ENCODE results near the gene PHB1. TPM values are rescaled to one million over a fixed set of nuclear protein-coding genes. Genes with fewer than 3 reads are reported as not detected.

PHB1 gene
- total RNA-seq, 4 donors from 2014 or later: 83.5 to 114 (median 90.4) TPM

GRCh38 chr17:49378311-49378710 lies 36.4 kb downstream of the PHB1 start:
- DNase-seq (ENCODE audit: low spot score in 2 of 2): no peak
- H3K9me3 ChIP-seq: no peaks in the 10 kb centered on the region
- no peak overlapping the region for H3K27ac ChIP-seq
- H3K27me3 ChIP-seq: no peaks in the 10 kb centered on the region
- no peak overlapping the region for H3K4me3 ChIP-seq
- no peaks in the 10 kb centered on the region for H3K36me3 ChIP-seq
- H3K4me1 ChIP-seq: no peaks in the 10 kb centered on the region
- TF ChIP-seq POLR2A (IDR thresholded peaks at IDR 0.05) (no peak), CTCF (IDR thresholded peaks at IDR 0.05) (no peak)
- WGBS, 2 donors: 85 to 89% methylated on average over 5 of the region's 5 CpGs

- no peak for TF ChIP-seq CTCF (IDR thresholded peaks at IDR 0.05)
Measured at GRCh38 chr17:49375544-49375943, 39.1 kb downstream of the PHB1 start.

GRCh38 chr17:49373115-49373514 lies 41.6 kb downstream of the PHB1 start:
- H3K27ac ChIP-seq: no peak overlapping the region
- DNase-seq (ENCODE audit: low spot score in 2 of 2): no peak
- no peaks in the 10 kb centered on the region for H3K27me3 ChIP-seq

More at GRCh38 chr17:49375544-49375943, 39.1 kb downstream of the PHB1 start:
- Histone ChIP-seq H3K9me3 (no peaks in the 10 kb centered on the region), H3K27ac (no peak overlapping the region), H3K36me3 (no peaks in the 10 kb centered on the region), H3K27me3 (no peaks in the 10 kb centered on the region), H3K4me1 (no peaks in the 10 kb centered on the region), H3K4me3 (no peak overlapping the region)
- whole genome bisulfite sequencing, 2 donors: 93 to 100% methylated on average over 1 of the region's 1 CpG
- DNase-seq (ENCODE audit: low spot score in 2 of 2): no peak

GRCh38 chr17:49372425-49372824 lies 42.3 kb downstream of the PHB1 start:
- Histone ChIP-seq H3K9me3 (no peaks in the 10 kb centered on the region), H3K4me1 (no peaks in the 10 kb centered on the region), H3K27me3 (no peaks in the 10 kb centered on the region), H3K36me3 (no peaks in the 10 kb centered on the region), H3K4me3 (no peak overlapping the region), H3K27ac (no peak overlapping the region)
- 78 to 90% methylated on average over 7 of the region's 7 CpGs for WGBS, 2 donors
- TF ChIP-seq CTCF (IDR thresholded peaks at IDR 0.05) (no peak), POLR2A (IDR thresholded peaks at IDR 0.05) (no peak), EP300 (IDR thresholded peaks at IDR 0.05) (no peak)
- no peak for DNase-seq (ENCODE audit: low spot score in 2 of 2)

More at GRCh38 chr17:49373115-49373514, 41.6 kb downstream of the PHB1 start:
- H3K36me3 ChIP-seq: no peaks in the 10 kb centered on the region
- TF ChIP-seq CTCF (IDR thresholded peaks at IDR 0.05): no peak
- no peak for TF ChIP-seq EP300 (IDR thresholded peaks at IDR 0.05)
- no peak for TF ChIP-seq POLR2A (IDR thresholded peaks at IDR 0.05)
- no peak overlapping the region for H3K4me3 ChIP-seq
- H3K9me3 ChIP-seq: no peaks in the 10 kb centered on the region
- no peaks in the 10 kb centered on the region for H3K4me1 ChIP-seq
- 84 to 89% methylated on average over 6 of the region's 6 CpGs for WGBS, 2 donors

- no peak overlapping the region for H3K27ac ChIP-seq
Measured at GRCh38 chr17:49370971-49371834, 43.5 kb downstream of the PHB1 start.

More at GRCh38 chr17:49370971-49371834, 43.5 kb downstream of the PHB1 start:
- Histone ChIP-seq H3K4me3 (no peak overlapping the region), H3K4me1 (no peaks in the 10 kb centered on the region), H3K9me3 (no peaks in the 10 kb centered on the region), H3K27me3 (no peaks in the 10 kb centered on the region), H3K36me3 (no peaks in the 10 kb centered on the region)
- TF ChIP-seq EP300 (IDR thresholded peaks at IDR 0.05): no peak
- TF ChIP-seq POLR2A (IDR thresholded peaks at IDR 0.05): no peak
- no peak for TF ChIP-seq CTCF (IDR thresholded peaks at IDR 0.05)
- DNase-seq (ENCODE audit: low spot score in 2 of 2): no peak
- 40 to 55% methylated on average over 13 of the region's 13 CpGs for WGBS, 2 donors

Data from tibial nerve (tissue), 4 donors.